ENCODE measurements around the gene EXTL2.
"Not testable (repeated sequence)": the region's sequence is repeated elsewhere in the genome, so short reads cannot be mapped to it uniquely, and the experiment has no call there.

EXTL2 gene, protein sequence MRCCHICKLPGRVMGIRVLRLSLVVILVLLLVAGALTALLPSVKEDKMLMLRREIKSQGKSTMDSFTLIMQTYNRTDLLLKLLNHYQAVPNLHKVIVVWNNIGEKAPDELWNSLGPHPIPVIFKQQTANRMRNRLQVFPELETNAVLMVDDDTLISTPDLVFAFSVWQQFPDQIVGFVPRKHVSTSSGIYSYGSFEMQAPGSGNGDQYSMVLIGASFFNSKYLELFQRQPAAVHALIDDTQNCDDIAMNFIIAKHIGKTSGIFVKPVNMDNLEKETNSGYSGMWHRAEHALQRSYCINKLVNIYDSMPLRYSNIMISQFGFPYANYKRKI

DNA sequence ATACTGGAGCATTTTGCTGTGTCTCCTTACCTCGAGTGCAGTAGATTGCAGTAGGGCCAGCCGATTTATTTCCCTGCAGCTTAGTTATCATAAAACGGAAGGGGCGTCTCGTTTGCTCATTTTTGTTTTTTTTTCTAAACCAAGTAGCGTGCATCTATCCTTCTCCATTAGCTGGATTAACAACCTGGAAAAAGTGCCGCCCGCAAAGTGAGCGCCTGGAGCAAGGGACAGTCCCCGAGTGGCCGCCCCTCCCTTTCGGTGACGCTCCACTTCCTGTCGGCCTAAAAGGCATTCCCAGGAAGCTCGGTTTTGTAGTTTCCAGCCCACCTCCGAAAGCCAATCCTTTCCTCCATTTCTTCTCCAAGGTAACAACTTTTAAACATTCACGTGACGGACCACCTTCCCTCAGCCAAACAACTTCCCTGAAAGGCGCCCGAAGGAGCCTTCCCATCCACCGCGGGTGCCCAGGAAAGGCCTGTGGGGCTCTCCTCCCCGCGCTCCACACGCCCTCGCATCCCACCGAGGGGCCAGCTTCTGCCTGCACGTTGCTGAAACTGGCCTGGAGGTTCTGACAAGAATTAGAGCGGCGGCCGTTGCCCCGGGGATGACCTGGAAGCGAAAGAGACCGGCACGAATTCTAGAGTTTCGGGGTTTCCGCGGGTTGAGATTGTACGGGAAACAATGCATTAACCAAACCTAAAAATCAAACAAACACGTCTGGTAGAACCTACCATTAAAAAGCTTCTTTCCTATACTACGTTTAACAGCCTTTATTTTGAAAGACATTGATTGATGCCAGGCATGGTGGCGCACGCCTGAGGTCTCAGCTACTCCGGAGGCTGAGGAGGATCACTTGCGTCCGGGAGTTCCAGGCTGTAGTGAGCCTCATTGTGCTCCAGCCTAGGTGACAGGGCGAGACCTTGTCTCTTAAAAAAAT is at the start of gene EXTL2:
EXTL2 (minus strand) TSS at position 240 of the 937 bp plus-strand sequence. CDS start 6,085 bp downstream, outside the sequence.
- DNase-seq (ENCODE audit: low read depth) = peak; percentile 33

DNA sequence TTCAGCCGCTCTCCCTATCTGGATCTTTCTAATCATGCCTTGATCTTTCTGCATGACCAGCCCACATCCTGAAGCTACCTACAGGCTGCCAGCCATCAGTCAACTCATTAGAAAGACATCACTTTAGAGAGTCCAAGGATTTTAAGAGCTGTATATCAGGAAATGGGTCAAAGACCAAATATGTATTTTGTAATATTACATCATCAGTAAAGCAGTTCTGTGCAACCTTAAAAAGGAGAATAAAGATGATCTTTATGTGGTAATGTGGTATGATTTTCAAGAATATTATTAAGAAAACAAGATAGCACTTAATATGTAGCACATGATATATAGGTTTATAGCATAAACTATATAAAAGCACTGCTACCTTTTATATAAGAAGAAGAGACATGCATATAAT is 48.9 kb upstream of the EXTL2 start:
- no peak for DNase-seq (ENCODE audit: low read depth)

DNA sequence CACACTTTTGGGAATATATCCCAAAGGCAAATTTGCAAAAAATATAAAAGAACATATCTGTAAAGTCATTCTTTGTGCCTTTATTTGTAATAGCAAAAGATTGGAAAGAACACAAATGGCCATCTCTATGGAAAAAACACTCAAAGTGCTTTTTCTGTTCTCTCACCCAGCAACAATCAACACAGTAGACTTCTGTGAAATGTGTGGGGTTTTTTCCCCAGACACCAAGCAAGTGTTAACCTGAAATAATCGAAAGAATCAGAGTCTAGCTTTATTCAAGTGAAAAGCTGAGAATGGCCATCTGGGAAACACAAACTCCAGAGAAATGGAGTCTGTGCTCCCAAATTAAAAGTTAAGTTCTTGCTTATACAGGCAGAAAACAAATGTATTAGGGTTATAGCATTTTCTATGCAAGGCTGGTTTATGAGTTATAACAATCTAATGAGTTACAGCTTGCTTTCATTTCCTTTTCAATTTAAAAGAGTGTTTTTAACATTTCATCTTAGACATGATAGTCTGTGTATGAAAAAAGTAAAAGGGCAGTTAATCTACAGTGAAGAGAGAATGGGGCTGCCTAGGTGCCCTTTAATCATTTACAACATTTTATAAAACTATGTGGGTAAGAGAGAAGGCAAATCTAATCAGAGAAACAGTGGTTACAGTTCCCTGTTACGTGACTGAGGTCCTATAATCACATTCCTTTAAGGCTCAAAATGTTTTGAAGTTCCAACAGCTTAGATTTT is 47.8 kb upstream of the EXTL2 start:
- no peak for DNase-seq (ENCODE audit: low read depth)

DNA sequence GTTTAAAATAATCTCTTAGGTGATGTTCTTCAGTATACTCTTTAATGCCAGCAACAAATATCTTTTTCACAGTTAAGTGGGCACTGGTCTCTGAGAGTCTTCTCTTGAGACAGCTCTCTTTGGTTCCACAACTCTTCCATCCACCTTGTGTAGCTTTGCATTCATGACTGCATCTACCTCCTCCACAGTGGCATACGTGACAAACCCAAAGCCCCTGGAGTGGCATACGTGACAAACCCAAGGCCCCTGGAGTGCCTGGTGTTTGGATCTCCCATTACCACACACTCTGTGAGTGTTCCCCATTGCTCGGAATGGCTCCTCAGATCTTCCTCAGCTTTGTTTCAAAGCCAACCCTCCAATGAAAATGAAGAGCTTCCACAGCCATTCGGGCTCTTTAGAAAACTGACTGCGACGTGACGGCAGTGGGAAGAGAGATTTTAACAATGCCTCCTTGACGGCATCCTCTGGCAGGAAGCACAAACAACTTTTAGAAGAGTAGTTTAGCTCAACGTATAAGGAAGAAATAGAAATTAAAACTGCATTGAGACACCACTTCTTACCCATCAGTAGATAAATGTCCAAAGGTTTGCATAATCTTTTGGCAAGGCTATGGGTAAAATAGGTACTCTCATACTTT is 47.1 kb upstream of the EXTL2 start:
- no peak for DNase-seq (ENCODE audit: low read depth)

DNA sequence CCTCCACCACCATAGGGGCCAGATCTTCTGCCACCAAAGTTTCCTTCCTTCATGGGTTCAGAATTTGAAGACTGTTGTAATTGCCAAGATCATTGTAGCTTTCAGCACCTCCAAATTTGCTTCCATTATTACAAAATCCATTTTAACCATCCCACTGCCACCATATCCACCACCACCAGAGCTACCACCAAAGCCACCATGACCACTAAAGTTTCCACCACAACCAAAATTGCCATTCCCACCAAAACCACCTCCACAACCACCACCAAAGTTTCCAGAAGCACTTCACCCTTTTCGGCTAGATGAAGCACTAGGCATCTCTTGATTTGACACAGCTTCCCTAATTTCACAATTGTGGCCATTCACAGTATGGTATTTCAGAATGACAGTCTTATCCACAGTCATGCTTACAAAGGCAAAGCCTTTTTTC is 46.5 kb upstream of the EXTL2 start:
- no peak for DNase-seq (ENCODE audit: low read depth)

DNA sequence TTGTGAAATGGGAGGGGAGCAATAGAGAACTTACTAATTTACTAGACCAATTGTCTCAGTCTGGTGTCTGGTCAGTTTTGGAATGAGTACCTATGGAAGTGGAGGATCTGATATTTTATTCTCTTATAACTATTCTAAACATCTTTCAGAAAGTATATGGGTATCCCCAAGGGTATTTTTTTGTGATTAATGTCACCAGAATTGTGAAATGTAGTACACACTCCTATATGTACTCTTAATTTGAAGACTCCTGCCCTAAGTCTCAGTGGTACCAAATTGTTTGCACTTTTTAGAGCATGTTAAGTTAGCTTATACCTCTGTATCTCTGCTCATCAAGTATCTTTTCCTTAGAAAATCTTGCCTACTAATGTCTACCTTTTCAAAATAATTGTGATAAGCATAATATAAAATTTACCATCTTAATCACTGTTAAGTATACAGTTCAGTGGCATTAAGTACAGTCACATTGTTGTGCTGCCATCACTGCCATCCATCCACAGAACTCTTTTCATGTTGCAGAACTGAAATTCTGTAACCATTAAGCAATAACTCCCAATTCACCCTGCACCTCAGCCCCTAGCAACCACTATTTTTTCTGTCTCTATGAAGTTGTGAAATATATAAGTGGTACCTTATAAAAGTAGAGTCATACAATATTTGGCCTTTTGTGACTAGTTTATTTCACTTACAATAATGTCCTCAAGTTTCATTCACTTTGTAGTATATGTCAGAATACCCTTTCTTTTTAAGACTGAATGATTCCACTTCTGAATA is 41.7 kb upstream of the EXTL2 start:
- DNase-seq (ENCODE audit: low read depth) = no peak

DNA sequence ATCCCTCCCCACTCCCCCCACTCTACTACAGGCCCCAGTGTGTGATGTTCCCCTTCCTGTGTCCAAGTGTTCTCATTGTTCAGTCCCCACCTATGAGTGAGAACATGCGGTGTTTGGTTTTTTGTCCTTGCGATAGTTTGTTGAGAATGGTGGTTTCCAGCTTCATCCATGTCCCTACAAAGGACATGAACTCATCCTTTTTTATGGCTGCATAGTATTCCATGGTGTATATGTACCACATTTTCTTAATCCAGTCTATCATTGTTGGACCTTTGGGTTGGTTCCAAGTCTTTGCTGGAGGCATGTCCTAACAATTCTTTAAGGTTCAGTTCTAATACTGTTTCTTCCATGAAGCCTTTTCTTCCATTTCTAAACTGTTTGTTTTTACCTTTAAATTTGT is 38.9 kb upstream of the EXTL2 start:
- not testable (repeated sequence) for DNase-seq (ENCODE audit: low read depth)

DNA sequence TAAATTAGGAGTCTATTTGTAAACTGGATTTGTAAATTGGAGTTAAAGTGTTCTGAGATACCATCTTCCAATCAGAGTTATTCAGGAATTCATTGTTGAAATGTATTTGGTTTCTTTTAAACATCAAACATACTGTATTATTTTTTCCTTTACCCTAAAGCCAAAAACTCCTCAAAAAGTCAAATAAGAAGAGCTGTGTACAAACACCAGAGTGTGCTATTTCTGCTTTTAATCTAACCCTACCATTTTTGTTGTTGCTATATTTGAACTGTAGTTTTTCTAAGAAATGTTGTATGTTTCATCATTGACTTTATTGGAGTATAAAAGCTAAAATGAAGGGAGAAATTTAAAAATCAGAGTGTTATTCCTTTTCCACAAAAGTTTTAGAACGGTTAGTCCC is 37.1 kb upstream of the EXTL2 start:
- no peak for DNase-seq (ENCODE audit: low read depth)

DNA sequence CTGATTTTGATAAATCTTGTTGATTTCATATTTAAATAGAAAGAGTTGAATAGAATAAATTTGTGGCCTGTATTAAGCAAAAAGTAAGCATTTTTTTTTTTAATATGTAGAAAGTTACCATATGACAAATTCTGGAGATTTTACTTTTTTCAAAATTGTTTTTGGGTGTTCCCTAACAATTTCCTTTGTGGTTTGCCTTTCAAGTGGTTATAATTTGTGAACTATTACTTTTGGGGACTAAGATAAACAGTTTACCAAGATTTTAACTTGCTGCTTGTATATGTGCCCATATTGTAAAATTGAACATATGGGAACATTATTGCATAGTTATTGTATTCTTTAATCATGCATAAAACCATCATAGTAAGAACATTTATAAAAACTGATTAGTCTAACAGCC is 35.9 kb upstream of the EXTL2 start:
- DNase-seq (ENCODE audit: low read depth) = no peak

DNA sequence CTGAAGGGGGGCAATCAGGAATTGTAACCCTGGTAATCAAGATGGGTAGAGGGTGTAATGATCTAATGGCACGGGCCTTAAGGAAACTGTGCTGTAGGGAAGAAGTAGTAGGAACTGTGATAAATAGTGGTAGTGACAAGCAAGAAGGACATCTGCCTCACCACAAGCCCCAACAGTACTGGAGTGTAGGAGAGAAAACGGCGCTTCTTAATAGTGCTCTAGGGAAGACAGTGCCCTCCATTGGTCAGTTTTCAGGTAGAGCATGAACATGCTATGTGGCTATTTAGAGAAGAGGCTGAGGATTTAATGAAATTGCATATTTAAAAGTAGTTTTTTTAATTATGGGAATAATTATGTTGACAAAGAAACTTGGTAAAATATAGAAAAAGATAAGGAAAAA is 33.5 kb upstream of the EXTL2 start:
- DNase-seq (ENCODE audit: low read depth) = no peak

DNA sequence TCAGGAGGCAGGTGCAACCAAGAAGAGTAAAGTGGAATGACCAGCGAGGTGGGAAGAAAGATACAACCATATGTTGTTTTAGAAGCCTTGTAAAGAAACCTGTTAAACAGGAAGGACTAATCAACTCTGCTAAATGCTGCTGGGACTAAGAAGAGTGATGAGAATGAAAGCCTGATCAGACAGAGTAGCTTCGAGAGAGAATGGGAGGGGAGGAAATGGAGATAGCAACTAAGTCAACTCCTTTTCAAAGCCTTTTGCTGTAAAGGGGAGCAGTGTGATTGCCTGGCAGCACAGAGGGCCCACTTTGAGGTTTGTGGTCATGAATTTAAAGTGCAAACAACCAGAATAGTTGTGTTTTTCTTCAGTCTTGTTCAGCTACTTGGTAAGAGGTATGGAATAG is 32.6 kb upstream of the EXTL2 start:
- peak; percentile 33 for DNase-seq (ENCODE audit: low read depth)

DNA sequence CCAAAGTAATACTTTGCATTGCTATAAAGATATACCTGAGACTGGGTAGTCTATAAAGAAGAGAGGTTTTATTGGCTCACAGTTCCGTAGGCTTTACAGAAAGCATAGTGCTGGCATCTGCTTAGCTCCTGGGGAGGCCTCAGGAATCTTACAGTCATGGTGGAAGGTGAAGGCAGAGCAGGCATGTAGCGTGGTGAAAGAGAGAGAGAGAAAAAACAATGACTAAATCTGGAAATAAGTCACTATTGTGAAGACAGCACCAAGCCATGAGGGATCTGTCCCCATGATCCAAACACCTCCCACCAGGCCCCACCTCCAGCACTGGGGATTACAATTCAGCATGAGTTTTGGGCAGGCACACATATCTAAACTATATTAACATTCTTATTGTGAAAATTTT is 31.6 kb upstream of the EXTL2 start:
- no peak for DNase-seq (ENCODE audit: low read depth)

DNA sequence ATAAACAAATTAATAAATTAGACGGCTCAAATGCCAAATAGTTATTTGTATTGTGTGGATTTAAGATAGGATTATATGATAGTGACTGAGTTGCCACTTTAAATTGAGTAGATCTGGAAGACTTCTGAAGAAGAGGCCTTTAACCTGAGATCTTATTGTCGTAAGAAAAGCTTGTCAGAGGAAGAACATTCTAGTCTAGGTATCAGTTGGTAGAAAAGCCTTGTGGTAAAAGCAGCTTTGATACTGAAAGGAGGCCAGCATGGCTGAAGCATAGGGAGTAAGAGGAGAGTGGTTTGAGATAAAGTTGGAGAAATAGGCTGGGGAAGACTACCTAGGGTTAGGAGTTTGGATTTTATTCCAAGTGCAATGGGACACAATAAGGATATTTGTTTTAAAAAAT is 30.3 kb upstream of the EXTL2 start:
- DNase-seq (ENCODE audit: low read depth) = no peak

DNA sequence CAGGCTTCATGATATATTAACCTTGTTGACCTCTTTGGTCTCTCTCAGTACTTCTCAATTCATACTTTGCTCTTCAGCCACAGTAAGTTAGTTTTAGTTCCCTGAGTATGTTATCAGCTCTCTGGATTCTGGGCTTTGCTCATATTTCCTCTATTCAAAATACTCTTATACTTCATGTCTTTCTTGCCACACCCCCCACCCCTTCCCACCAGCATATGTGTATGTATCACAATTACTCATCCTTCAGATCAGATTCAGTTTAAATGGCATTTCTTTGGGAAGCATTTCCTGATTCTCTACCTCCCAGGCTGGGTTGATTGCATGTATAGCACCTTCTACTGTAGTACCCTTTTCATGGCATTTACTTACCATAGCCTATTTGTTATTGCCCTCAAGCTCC is 29.6 kb upstream of the EXTL2 start:
- no peak for DNase-seq (ENCODE audit: low read depth)

DNA sequence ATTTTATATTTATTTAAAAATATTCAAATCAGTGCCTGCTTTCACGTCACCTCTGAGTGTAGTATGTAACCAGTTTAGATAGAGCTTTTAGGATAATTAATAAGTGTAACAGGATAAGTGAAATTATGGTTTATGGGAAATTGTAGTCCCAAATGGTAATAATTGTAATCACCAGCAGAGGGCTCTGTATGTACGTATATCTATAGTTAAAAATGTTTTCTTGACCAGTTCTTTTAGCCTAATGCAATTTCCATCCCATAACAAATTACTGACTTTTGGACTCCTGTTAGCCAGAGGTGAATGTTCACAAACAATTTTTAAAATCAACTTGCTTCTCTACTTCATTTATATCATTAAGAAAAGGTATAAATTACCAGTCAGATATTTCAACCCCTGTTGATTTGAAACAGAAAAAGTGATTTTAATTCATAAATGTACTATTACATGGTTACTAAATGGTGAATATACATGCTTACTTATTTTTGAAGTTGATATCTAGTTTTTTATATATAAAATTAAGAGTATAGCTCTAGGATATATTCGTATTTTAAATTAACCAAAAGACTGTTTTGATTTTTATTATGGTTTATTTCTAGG is 26.6 kb upstream of the EXTL2 start:
- DNase-seq (ENCODE audit: low read depth) = no peak

DNA sequence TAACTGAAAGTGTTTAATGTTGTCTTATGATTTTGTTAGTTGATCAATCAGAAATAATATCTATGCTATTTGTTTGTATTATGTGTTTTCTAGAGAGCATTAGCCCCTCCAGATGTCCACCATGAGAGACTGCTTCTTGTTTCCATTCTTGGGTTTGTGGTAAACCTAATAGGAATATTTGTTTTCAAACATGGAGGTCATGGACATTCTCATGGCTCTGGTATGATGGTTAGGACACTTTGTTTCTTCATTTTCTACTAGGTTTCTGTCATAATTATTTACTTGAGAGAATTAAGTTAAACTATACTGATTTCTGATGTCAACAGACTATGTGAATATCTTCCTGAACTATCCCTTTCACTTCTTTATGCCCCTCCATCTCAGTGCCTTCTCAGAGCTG is 17.4 kb upstream of the EXTL2 start:
- DNase-seq (ENCODE audit: low read depth) = no peak

DNA sequence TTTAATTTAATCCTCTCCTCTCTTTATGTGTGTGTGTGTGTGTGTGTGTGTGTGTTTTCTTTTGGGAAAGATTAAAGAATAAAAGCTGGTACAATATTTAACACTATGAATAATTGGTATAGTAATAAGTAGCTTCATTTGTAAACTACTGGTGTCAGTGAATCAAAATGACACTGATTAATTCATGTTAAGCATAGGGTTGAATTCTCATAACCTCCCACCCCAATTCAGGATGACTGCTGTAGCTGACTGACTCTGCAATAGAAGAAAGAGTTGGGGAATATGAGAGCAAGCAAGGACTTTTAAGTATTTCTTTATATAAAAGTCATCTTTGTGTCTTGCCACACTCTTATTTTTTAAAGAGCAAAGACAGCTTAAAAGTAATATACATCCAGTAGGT is 14.4 kb upstream of the EXTL2 start:
- DNase-seq (ENCODE audit: low read depth) = no peak

DNA sequence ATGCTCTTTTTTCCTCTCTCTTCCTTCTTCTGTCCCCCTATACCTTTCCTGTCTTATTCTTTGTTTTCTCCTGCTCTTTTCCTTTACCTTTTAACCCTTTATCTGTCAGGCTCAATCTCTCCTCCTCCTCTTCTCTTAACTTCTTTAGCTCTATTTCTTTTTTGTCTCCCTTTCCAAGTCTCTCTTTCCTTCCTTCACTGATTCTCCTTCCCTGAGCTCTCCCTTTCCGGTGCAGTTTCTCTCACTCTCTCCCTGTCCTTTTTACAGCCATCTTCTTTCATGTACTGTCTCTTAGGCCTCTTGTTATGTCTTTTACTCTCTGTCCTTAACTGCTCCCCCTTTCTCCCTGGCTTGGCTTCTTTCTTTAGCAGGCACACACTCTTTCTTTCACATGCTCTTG is 13.2 kb upstream of the EXTL2 start:
- DNase-seq (ENCODE audit: low read depth) = no peak

DNA sequence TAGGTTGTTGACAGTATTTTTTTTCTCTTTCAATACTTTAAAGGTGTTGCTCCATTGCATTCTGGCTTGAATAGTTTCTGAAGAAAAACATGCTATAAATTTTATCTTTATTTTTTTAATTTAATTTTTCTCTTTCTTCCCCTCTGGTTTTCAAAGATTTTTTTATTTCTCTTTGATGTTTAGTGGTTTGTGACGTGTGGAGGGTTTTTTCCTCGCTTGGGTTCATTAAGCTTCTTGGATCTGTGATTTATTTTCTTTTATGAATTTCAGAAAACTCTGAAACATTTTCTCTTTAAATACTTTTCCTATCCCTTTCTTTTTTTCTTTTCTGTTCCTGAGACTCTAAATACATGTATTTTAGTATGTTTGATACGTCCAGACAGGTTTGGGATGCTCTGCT is 10.5 kb upstream of the EXTL2 start:
- DNase-seq (ENCODE audit: low read depth) = no peak

DNA sequence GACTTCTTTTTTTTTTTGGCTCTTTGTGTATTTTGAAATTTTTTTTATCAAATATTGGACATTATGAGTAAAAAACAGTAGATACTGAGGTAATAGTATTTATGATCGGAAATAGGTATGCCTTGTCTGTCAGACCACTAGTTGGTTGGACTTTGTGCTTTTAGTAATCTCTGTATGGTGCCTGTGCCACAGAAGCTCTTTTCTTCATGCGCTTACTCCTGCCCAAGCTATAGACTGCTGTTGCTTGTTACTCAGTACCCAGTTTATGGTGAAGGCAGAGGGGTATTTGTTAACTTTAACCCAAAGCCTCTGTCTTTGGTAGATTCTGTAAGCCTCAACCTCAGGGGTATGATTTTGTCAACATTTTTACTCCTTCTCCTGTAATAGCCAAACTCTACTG is 9.9 kb upstream of the EXTL2 start:
- no peak for DNase-seq (ENCODE audit: low read depth)

DNA sequence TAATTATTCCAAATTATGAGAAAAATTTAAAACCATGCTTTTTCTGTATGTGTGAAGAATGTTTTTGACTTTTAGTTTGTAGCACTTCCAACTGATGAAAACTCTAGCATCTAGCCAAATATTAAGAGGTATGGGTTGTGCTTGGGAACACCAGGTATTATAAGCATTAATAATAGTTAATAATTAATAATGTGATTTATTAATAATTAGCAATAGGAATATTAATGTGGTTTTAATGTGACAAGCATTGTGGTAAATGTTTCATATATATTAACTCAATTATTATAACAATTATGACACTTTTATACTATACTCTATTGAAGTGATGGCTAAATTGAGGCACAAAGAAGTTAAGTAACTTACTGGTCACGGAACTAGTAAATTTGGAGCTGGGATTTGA is 9.1 kb upstream of the EXTL2 start:
- no peak for DNase-seq (ENCODE audit: low read depth)
